ENCODE data around the gene ADPGK.

GRCh38 chr15:72737723-72738122 lies 45.8 kb downstream of the ADPGK start:
- TF ChIP-seq REST (IDR thresholded peaks at IDR 0.05; ENCODE audit: borderline replicate concordance), result no peak
- no peak for TF ChIP-seq EZH2 (IDR thresholded peaks at IDR 0.05; ENCODE audit: borderline replicate concordance, insufficient read depth, low read length, poor library complexity, severe bottlenecking)
- TF ChIP-seq, protein P1, sequence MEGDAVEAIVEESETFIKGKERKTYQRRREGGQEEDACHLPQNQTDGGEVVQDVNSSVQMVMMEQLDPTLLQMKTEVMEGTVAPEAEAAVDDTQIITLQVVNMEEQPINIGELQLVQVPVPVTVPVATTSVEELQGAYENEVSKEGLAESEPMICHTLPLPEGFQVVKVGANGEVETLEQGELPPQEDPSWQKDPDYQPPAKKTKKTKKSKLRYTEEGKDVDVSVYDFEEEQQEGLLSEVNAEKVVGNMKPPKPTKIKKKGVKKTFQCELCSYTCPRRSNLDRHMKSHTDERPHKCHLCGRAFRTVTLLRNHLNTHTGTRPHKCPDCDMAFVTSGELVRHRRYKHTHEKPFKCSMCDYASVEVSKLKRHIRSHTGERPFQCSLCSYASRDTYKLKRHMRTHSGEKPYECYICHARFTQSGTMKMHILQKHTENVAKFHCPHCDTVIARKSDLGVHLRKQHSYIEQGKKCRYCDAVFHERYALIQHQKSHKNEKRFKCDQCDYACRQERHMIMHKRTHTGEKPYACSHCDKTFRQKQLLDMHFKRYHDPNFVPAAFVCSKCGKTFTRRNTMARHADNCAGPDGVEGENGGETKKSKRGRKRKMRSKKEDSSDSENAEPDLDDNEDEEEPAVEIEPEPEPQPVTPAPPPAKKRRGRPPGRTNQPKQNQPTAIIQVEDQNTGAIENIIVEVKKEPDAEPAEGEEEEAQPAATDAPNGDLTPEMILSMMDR (IDR thresholded peaks at IDR 0.05; ENCODE audit: poor library complexity, severe bottlenecking), result no peak
